HepG2 (cell line): ENCODE data around the gene EXOC3L2. TPM values are rescaled to one million over a fixed set of nuclear protein-coding genes. Genes with fewer than 3 reads are reported as not detected.

Experiments used
- ATAC-seq: fragments of 200-7000 bp; cut with Tn5 transposase; 3 replicates; pipeline ENCODE4 v1.9.1; 2020; ENCODE audit warnings: mild to moderate bottlenecking, moderate library complexity
- BruUV-seq: library from RNA; stranded (reverse); fragments of 400-500 nt; replicated peaks from 2 replicates; lab custom pipeline; 2021; lab: Mats Ljungman, UMichigan
- CTCF ChIA-PET: fragments of 300-600 bp; formaldehyde crosslinking; extraction: SDS; loops from one replicate; lab custom pipeline; 2021; ENCODE audit warnings: low total read pairs, inconsistent platforms, low intra/inter-chr PET ratio; lab: Yijun Ruan, JAX
- POLR2A ChIA-PET: fragments of 350-600 bp; sonication (Branson Sonifier 250); formaldehyde crosslinking; loops from one replicate; lab custom pipeline; 2020; ENCODE audit warnings: antibody characterized with exemption, inconsistent platforms; lab: Yijun Ruan, JAX
- DNase-seq: peaks from one replicate; pipeline ENCODE4 v3.0.0-alpha.2; 2015; ENCODE audit warnings: low spot score
- FAIRE-seq: peaks from 3 replicates; lab custom pipeline; 2011; peaks lifted over from hg19 to GRCh38; lab: Jason Lieb, UNC
- H2AFZ ChIP-seq: one replicate; pipeline ENCODE4 v1.6.1; 2011; ENCODE audit warnings: low read length, inconsistent platforms
- H3K27ac ChIP-seq: fragments of 300-600 bp; 3 replicates; pipeline ENCODE4 v1.8.0; 2011; ENCODE audit warnings: mixed run types, mild to moderate bottlenecking, mixed read lengths, low read length, inconsistent platforms; ENCODE audit not compliant: insufficient read depth; ENCODE audit errors: extremely low read length
- H3K27me3 ChIP-seq, 2 experiments: fragments of 200-600 bp in 1 of 2; 2 replicates in 1 of 2; 3 replicates in 1 of 2; pipeline versions ENCODE4 v1.6.0 to v1.8.0; 2011; ENCODE audit warnings: low read length in 2 of 2, mild to moderate bottlenecking in 2 of 2, moderate library complexity in 2 of 2, inconsistent platforms in 1 of 2; ENCODE audit not compliant: insufficient read depth in 2 of 2, control insufficient read depth in 1 of 2
- H3K36me3 ChIP-seq, 2 experiments: fragments of 200-600 bp in 1 of 2; replicated peaks in 1 of 2; 2 replicates in 1 of 2; 3 replicates in 1 of 2; pipeline versions ENCODE4 v1.5.1 to v1.8.0; 2011; ENCODE audit warnings: low read length in 2 of 2, inconsistent platforms in 1 of 2; ENCODE audit not compliant: insufficient read depth in 2 of 2, control insufficient read depth in 1 of 2
- H3K4me1 ChIP-seq: 2 replicates; pipeline ENCODE4 v1.5.1; 2012; ENCODE audit warnings: low read length, inconsistent platforms; ENCODE audit not compliant: insufficient read depth
- H3K4me2 ChIP-seq: 2 replicates; pipeline ENCODE4 v1.6.0; 2011; ENCODE audit warnings: low read depth, low read length, inconsistent platforms
- H3K4me3 ChIP-seq, 3 experiments: fragments of 200-600 bp in 1 of 3; sonication (generic), shearing (Covaris generic) in 1 of 3; replicated peaks in 1 of 3; 2 replicates each; pipeline ENCODE4 v1.5.1; 2011 to 2016; ENCODE audit warnings: low read length in 3 of 3, inconsistent platforms in 2 of 3, low read depth in 2 of 3, mild to moderate bottlenecking in 2 of 3, control low read depth in 1 of 3, mixed read lengths in 1 of 3; ENCODE audit not compliant: insufficient read depth in 1 of 3
- H3K79me2 ChIP-seq: one replicate; pipeline ENCODE4 v1.6.1; 2011; ENCODE audit warnings: low read length, inconsistent platforms; ENCODE audit not compliant: insufficient read depth
- H3K9ac ChIP-seq: 2 replicates; pipeline ENCODE4 v1.6.0; 2011; ENCODE audit warnings: mild to moderate bottlenecking, low read depth, low read length, inconsistent platforms; ENCODE audit not compliant: insufficient read depth
- H3K9me3 ChIP-seq: 2 replicates; pipeline ENCODE4 v1.5.1; 2012; ENCODE audit warnings: mild to moderate bottlenecking, low read length
- H4K20me1 ChIP-seq: 2 replicates; pipeline ENCODE4 v1.6.0; 2011; ENCODE audit warnings: inconsistent platforms, mild to moderate bottlenecking, low read length, moderate library complexity; ENCODE audit not compliant: insufficient read depth
- ARID5B ChIP-seq: IDR thresholded peaks from 2 replicates; pipeline ENCODE4 v1.4.0; 2020; ENCODE audit warnings: mild to moderate bottlenecking, missing genetic modification reagents
- FOSL1 ChIP-seq: sonication (generic); formaldehyde crosslinking; IDR thresholded peaks from 2 replicates; pipeline ENCODE4 v1.9.0; 2021; ENCODE audit warnings: missing genetic modification reagents, borderline replicate concordance
- FOXA3 ChIP-seq: IDR thresholded peaks from 2 replicates; pipeline ENCODE4 v1.6.1; 2016; ENCODE audit warnings: missing genetic modification reagents, missing compliant biosample characterization
- HMGXB3 ChIP-seq: sonication (generic); formaldehyde crosslinking; IDR thresholded peaks from 2 replicates; pipeline ENCODE4 v1.4.0; 2020; ENCODE audit warnings: missing genetic modification reagents, borderline replicate concordance
- KMT2A ChIP-seq: sonication (generic); formaldehyde crosslinking; IDR thresholded peaks from 2 replicates; pipeline ENCODE4 v1.4.0; 2020; ENCODE audit warnings: missing genetic modification reagents
- SOX13 ChIP-seq, 3 experiments: fragments of 450-650 bp in 1 of 3; sonication (generic) in 1 of 3; formaldehyde crosslinking in 1 of 3; IDR thresholded peaks in 2 of 3; conservative IDR thresholded peaks in 1 of 3; 2 replicates each; pipeline versions ENCODE4 v1.5.0 to v1.6.1; 2016 to 2020; ENCODE audit warnings: antibody characterized with exemption in 1 of 3, mild to moderate bottlenecking in 1 of 3, missing compliant biosample characterization in 1 of 3, missing genetic modification reagents in 1 of 3, moderate library complexity in 1 of 3
- SOX6 ChIP-seq, 2 experiments: fragments of 450-650 bp in 1 of 2; sonication (generic) in 1 of 2; formaldehyde crosslinking in 1 of 2; IDR thresholded peaks; 2 replicates each; pipeline versions ENCODE4 v1.4.0 to v1.6.1; 2017 to 2020; ENCODE audit warnings: antibody characterized with exemption in 1 of 2, mild to moderate bottlenecking in 1 of 2, missing genetic modification reagents in 1 of 2
- SYNCRIP ChIP-seq: fragments of 200-400 bp; formaldehyde crosslinking; IDR thresholded peaks from 2 replicates; pipeline ENCODE4 v1.6.1; 2018; ENCODE audit warnings: mild to moderate bottlenecking, low read depth, low read length; ENCODE audit not compliant: insufficient read depth
- THYN1 ChIP-seq: sonication (generic); formaldehyde crosslinking; IDR thresholded peaks from 2 replicates; pipeline ENCODE4 v1.8.1; 2023; ENCODE audit warnings: low read depth, mild to moderate bottlenecking, moderate library complexity, missing genetic modification reagents, borderline replicate concordance
- ZNF33B ChIP-seq: sonication (generic); formaldehyde crosslinking; IDR thresholded peaks from 2 replicates; pipeline ENCODE4 v1.5.1; 2020; ENCODE audit warnings: mild to moderate bottlenecking, missing genetic modification reagents
- ZNF383 ChIP-seq: sonication (generic); formaldehyde crosslinking; IDR thresholded peaks from 2 replicates; pipeline ENCODE4 v1.4.0; 2020; ENCODE audit warnings: missing genetic modification reagents, mild to moderate bottlenecking, borderline replicate concordance
- WGBS: methylation state at CpG from one replicate; pipeline ENCODE4 v1.1.6; 2017; ENCODE audit warnings: low lambda C conversion rate; 5-methylcytosine and 5-hydroxymethylcytosine counted together
- in situ Hi-C: cut with HindIII; loops from 2 replicates; pipeline ENCODE4 v1.10.0; 2017; ENCODE audit warnings: low pct_unique_long_range_greater_than_20kb; ENCODE audit not compliant: extremely low pct_ligation_motif_present
- intact Hi-C: fragments of 100-400 bp; cut with micrococcal nuclease; formaldehyde crosslinking; loops from one replicate; pipeline ENCODE4 v1.10.0; 2022; ENCODE audit not compliant: unreplicated experiment
- polyA plus RNA-seq, 8 experiments: library from polyadenylated mRNA; depleted of rRNA in 3 of 8; stranded (reverse) in 7 of 8; unstranded in 1 of 8; fragments of >200 nt; fragmentation: Illumina TruSeq in 4 of 8; extraction: Trizol in 4 of 8; gene quantifications; 2 replicates each; pipeline versions ENCODE4 v1.2.1 to v1.2.3, GENCODE V29; 2011 to 2016; ENCODE audit warnings: low read depth in 4 of 8, missing spikeins in 1 of 8, mixed read lengths in 1 of 8; ENCODE audit not compliant: insufficient read depth in 1 of 8
- total RNA-seq, 5 experiments: library from RNA; depleted of rRNA; stranded (reverse); fragments of >200 nt; fragmentation: Illumina TruSeq; extraction: Trizol; gene quantifications; 2 replicates each; pipeline ENCODE4 v1.2.3, GENCODE V29; 2016; ENCODE audit warnings: low read depth in 1 of 5
- TF ChIP-seq, protein P1 (sequence below): sonication (generic); formaldehyde crosslinking; IDR thresholded peaks from 2 replicates; pipeline ENCODE4 v1.4.0; 2020; ENCODE audit warnings: missing genetic modification reagents, borderline replicate concordance

Gene EXOC3L2
- total and polyA plus RNA-seq, 2 of the 13 experiments (the other 11 are each of a cell fraction or from before 2014, with no cell fraction given), result 0.21 TPM; not detected in 1

DNA sequence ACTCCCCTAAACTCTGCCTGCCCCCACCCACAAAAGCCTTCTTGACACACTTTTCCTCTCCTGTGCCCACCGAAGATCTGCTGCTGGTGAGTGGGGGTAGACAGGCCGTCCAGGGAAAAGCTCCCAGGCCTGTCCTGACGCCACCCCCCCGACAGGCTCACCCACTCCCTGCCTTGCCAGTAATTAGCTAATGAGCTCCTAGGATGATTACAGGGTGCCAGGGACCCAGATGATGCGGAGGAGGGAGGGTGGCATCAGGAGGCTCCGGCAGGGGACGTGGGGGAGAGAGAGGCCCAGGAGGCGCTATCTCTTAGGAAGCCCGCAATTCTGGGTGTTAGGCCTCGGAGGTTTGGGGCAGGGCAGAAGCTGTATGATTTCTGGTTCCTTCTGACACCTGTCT is 32.9 kb upstream of the EXOC3L2 start (continued):
- TF ChIP-seq, protein P1, sequence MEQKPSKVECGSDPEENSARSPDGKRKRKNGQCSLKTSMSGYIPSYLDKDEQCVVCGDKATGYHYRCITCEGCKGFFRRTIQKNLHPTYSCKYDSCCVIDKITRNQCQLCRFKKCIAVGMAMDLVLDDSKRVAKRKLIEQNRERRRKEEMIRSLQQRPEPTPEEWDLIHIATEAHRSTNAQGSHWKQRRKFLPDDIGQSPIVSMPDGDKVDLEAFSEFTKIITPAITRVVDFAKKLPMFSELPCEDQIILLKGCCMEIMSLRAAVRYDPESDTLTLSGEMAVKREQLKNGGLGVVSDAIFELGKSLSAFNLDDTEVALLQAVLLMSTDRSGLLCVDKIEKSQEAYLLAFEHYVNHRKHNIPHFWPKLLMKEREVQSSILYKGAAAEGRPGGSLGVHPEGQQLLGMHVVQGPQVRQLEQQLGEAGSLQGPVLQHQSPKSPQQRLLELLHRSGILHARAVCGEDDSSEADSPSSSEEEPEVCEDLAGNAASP (CRISPR knock-in tag), result no peak
- TF ChIP-seq ARID5B (CRISPR knock-in tag), result no peak
- TF ChIP-seq FOSL1 (CRISPR knock-in tag), result no peak

DNA sequence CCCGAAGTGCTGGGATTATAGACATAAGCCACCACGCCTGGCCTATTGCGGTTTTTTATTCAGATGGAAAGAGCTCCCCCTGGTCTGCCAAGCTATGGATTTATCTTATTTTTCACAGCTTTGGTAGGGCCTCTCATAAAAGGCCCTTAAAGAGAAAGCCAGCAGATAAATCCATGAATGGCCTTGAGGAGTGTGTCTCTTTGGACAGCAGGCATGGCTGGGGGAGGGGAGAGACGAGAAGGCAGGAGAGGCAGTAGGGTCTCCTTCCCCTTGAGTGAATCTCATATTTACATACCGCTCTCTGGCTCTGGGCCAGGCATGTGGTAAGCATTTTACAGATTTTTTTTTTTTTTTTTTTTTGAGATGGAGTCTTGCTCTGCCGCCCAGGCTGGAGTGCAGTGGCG is 31.1 kb upstream of the EXOC3L2 start:
- Histone ChIP-seq H3K4me3 (no peak overlapping the region), H3K27me3 (no peaks in the 10 kb centered on the region), H3K27ac (peak overlapping the region; percentile 37), H3K4me2 (no peak overlapping the region), H4K20me1 (no peaks in the 10 kb centered on the region), H3K9ac (no peak overlapping the region), H3K9me3 (no peaks in the 10 kb centered on the region), H3K4me1 (peaks cover 69% of the 10 kb centered on the region), H3K79me2 (no peaks in the 10 kb centered on the region), H3K36me3 (peaks cover 8 to 20% of the 10 kb centered on the region in 2 experiments; a peak in 4 of 5 replicates), H2AFZ (no peak overlapping the region)
- no TSS peak for BruUV-seq
- DNase-seq (peak; percentile 87), ATAC-seq (no peak), FAIRE-seq (peak; percentile 43)
- WGBS, result 59% methylated on average over 7 of the region's 7 CpGs
- ChIA-PET CTCF (no interaction called here), POLR2A (no interaction called here)
- intact Hi-C loops, result no loop called here
- in situ Hi-C loops, result no loop called here
- TF ChIP-seq KMT2A (no peak), FOXA3 (peak; percentile 69), ZNF383 (CRISPR knock-in tag) (no peak), THYN1 (CRISPR knock-in tag) (no peak), ZNF33B (no peak), SYNCRIP (no peak), SOX6 (IDR thresholded peaks at IDR 0.05) (no peak), SOX6 (CRISPR knock-in tag; IDR thresholded peaks at IDR 0.05) (peak; percentile 63), HMGXB3 (no peak), SOX13 (IDR thresholded peaks at IDR 0.05) (no peak), SOX13 (CRISPR knock-in tag; conservative IDR thresholded peaks at IDR 0.05 in 1 of 2, IDR thresholded peaks at IDR 0.05 in 1 of 2) (peak in 1 of 2 experiments; percentile 39; a peak in 1 of 4 replicates)
